HG03565 (cell line): Measurements from ENCODE around the gene JPT1.

Source experiments
- ATAC-seq: cut with Tn5 transposase; IDR thresholded peaks from one replicate; pipeline ENCODE4 v1.9.1; 2021; ENCODE audit warnings: mild to moderate bottlenecking, moderate library complexity; ENCODE audit not compliant: unreplicated experiment

Gene JPT1

GRCh38 chr17:75108193-75108592 is 46.1 kb downstream of the JPT1 start:
- no peak for ATAC-seq

DNA sequence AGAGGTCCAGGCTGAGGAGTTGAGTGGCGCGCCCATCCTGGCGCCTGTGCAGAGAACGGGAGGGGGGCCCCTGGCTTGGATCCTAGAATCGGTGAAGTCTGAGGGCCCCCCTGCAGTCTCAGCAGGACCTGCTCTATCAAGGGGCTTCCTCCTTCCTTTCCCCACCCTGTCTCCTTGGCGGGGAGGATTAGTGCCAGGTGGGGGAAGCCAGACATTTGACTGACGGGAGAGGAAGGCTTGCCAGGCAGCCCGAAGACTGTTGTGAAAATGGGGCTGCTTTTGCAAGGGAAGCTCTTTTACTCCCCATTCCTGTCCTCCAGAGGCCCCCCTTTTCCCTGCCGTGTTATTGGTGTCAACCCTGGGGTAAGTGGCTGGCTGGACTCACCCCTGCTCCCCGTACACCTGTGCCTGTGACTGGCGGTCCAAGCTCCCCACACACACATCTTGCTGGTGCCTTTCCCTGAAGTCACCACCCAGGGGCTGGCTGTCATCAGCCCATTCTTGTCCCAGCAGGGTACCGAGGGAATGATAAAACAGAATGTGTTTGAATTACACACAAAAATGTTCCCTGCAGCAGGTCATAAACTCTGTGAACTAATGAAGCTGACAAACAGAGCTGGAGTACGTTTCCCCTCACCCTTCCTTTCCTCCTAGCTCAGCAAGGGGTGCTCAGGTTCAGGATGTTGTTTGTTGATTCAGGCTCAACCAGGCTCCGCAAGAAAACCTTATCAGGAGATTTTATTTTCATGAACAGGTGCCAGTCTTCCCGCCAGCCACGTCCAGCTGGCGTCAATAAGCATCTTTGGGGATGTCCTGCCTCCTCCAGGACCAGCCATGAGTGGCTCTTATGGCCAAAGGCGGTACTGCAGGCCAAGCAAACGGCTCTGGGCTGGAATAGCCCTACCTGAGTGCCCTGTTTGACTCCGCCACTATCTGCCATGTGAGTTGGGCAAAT is 48.9 kb downstream of the JPT1 start:
- ATAC-seq, result no peak

- ATAC-seq, result no peak
These were observed 50.4 kb downstream of the JPT1 start for GRCh38 chr17:75103601-75104554.

DNA sequence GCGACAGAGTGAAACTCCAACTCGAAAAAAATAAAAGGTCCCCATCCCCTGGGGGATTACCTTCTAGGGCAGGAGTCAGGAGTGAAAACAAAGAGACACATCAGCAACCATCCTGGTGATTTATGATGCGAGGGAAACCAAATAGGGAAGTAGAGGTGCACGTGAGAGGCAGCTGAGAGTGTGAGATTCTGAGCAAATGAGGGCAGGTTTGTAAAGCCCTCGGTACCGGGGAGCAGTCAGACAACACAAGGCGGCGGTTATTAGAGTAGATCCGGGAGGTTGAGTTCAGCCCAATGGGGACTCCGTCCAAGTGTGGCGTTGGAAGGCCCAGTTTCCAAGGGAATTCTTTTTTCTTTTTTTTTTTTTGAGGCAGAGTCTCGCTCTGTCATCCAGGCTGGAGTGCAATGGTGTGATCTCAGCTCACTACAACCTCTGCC is 51.9 kb downstream of the JPT1 start:
- no peak for ATAC-seq

GRCh38 chr17:75099881-75100595 is 54.3 kb downstream of the JPT1 start:
- ATAC-seq, result no peak

GRCh38 chr17:75098861-75099260 is 55.5 kb downstream of the JPT1 start:
- ATAC-seq, result no peak

DNA sequence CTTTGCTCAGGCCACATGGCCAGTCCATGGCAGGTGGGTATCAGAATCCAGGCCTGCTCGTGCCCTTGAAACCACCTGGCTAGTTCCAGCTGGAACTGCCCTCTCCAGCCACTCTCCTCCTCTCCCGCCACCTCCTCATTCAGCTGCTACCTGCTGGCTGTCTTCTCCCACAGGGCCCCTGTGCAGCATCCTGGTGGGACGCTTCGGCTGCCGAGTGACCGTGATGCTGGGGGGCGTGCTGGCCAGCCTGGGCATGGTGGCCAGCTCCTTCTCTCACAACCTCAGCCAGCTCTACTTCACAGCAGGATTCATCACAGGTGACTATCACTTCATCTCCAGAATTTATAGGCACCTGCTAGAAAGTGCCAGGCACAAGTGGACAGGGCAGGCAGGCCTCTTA is 56.4 kb downstream of the JPT1 start:
- no peak for ATAC-seq

DNA sequence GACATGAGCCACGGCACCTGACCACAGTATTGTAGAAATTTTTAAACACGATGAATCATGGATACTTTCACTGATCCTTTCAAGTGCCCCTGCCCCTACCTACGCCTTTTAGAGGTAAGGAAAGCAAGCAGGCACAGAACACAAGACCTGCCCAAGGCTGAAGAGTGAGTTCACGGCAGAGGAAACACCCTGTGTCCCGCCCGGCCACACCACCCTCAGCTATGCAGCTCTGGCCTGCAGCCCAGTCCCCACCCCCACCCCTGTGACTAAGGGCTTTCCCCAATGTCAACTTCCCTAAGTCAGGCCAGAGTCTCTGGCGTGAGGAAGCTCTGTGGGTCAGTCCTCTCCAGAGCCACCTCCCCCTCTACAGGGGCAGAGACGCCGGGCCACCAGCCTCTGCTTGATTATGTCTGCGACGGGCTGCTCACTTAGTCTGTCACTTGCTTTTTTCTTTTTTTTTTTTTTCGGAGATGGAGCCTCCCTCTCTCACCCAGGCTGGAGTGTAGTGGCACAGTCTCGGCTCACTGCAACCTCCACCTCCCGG is 58.2 kb downstream of the JPT1 start:
- ATAC-seq, result no peak

DNA sequence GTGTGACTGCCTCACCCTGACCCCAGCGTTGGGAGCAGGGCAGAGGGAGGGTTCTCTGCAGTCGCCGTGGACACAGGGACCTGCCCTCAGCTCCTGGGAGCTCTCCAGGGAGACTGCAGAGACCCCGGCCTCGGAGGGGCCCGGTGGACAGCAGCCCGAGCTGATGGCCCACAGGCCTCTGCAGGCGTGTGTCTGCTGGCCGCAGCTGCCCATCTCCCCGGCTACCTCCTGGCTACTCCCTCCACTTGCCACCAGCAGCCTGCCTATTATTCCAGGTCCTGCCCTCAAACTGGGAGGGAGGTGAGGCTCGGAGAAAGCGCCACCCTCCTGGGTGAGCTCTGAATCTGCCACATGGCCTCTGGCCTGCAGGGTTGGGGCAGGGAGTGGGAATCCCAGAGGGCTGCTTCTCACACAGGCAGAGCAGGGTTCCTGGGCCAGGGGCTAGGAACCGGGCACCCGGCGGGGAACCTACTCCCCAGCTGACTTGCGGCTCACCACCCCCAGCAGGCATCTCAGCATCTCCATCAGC is 59.4 kb downstream of the JPT1 start:
- no peak for ATAC-seq

GRCh38 chr17:75093548-75094158 is 60.7 kb downstream of the JPT1 start:
- no peak for ATAC-seq

DNA sequence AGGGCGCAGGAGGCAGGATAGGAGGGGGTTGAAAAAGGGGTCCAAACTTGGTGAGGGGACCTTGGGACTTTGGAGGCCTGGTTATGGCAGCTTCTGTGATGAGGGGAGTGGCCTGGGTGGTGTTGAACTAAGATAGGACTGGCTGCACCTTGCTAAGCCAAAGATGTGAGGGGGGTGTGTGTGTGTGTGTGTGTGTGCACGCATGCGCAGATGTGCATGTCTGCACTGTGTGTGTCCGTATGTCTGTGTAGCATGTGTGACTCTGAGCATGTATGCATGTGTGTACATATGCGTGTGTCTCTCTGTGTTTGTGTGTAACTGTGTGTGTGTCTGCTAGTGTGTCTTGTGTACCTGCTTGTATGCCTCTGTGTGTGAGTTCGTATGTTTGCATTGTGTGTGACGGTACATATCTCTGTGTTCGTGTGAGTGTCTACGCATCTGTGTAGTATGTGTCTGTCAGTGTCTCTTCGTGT is 62.4 kb downstream of the JPT1 start:
- ATAC-seq, result no peak

- ATAC-seq, result no peak
These were observed 63.1 kb downstream of the JPT1 start for GRCh38 chr17:75090871-75091854.

DNA sequence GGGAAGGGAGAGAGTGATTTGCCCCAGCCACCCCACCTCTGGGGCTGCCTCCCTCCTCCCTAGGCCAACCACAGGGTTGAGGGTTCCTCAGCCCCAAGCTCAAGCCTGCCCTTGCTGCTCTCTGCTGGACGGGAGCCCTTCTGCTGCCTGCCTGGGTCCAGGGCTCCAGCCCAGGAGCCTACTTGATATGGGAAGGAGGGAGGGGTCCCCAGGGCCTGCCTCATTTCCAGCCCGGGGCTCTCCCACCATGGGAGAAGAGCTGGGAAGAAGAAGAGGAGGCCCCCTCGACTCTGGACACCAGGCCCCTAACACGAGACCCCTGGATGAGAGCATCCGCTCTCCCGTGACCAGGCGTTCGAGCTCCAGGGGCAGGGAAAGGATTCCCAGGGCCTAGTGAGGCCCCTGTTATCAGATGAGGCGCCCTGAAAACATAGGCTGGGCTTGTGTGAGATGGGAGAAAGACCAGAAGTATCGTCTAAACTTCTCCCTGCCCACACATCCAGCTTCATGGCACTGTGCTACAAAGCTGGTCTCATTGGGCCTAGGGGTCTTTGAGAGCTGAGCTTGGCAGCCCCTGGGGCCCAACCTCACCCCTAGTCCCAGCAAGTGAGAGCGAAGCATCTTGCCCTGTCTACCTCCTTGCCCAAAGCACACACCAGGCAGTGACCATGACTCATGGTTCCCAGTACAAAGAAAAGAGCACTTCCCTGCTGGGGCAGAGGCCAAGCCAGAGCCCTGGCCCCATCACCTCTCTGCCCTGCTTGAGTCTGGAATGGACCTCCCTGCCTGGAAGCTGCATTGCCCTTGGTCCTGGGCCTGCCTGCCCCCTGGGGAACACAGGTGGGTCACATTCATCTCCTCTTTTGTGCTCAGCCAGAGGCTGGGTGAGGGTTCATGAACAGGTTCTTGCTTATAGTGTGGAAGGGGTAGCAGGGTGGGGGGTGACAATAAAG is 65.6 kb downstream of the JPT1 start:
- no peak for ATAC-seq

GRCh38 chr17:75087558-75088453 is 66.5 kb downstream of the JPT1 start, which contains the start of gene SLC16A5:
Gene SLC16A5 (plus strand): TSS chr17:75087954. CDS start chr17:75093637, 5,683 bp downstream.
- ATAC-seq, result no peak

GRCh38 chr17:75087182-75087557 is 67.1 kb downstream of the JPT1 start:
- no peak for ATAC-seq

- ATAC-seq, result no peak
These were observed 67.7 kb downstream of the JPT1 start for GRCh38 chr17:75086496-75087181.
